ENCODE data around the gene ARHGEF12.

Gene ARHGEF12

GRCh38 chr11:120509346-120510053 lies 173.3 kb downstream of the ARHGEF12 start:
- Histone ChIP-seq H3K27me3 (replicated peaks in 2 of 5; ENCODE audit: control insufficient read depth in 4 of 5, insufficient read depth in 5 of 5, low read length in 4 of 5) (peaks cover 13 to 74% (median 26%) of the 10 kb centered on the region in 5 experiments), H3K4me3 (ENCODE audit: control insufficient read depth in 1 of 7, extremely low read depth in 1 of 7, insufficient read depth in 4 of 7, low read depth in 2 of 7, low read length in 6 of 7) (no peak overlapping the region), H3K27ac (ENCODE audit: insufficient read depth in 1 of 2, low read depth in 1 of 2, low read length in 2 of 2, poor library complexity in 1 of 2, severe bottlenecking in 2 of 2) (no peak overlapping the region), H3K36me3 (ENCODE audit: control insufficient read depth in 4 of 4, insufficient read depth in 4 of 4, low read length in 3 of 4) (no peaks in the 10 kb centered on the region), H3K4me1 (ENCODE audit: control extremely low read depth in 1 of 4, control insufficient read depth in 4 of 4, insufficient read depth in 4 of 4, low read length in 3 of 4) (peaks cover 0 to 2% (median 1%) of the 10 kb centered on the region in 4 experiments), H3K9me3 (ENCODE audit: control extremely low read depth in 1 of 5, control insufficient read depth in 4 of 5, insufficient read depth in 2 of 5, low read depth in 1 of 5, low read length in 4 of 5) (no peaks in the 10 kb centered on the region)
- CTCF ChIA-PET: interaction anchor here (0.7 to 2.6 kb wide), 8 partner anchors 9 to 685 kb away, joined by 3 to 16 read pairs (median 4); no protein-coding TSS in a partner anchor
- POLR2A ChIA-PET: no interaction called here
- no peak for DNase-seq
- 93% methylated on average over 3 of the region's 7 CpGs for WGBS (ENCODE audit: insufficient coverage)

- H3K27ac ChIP-seq (ENCODE audit: insufficient read depth in 1 of 2, low read depth in 1 of 2, low read length in 2 of 2, poor library complexity in 1 of 2, severe bottlenecking in 2 of 2): no peak overlapping the region
- H3K9me3 ChIP-seq (ENCODE audit: control extremely low read depth in 1 of 5, control insufficient read depth in 4 of 5, insufficient read depth in 2 of 5, low read depth in 1 of 5, low read length in 4 of 5): no peaks in the 10 kb centered on the region
- CTCF ChIA-PET: interaction anchor here (0.7 to 2.3 kb wide), 20 partner anchors 10 to 684 kb away, joined by 3 to 16 read pairs (median 4); no protein-coding TSS in a partner anchor
- H3K27me3 ChIP-seq (replicated peaks in 2 of 5; ENCODE audit: control insufficient read depth in 4 of 5, insufficient read depth in 5 of 5, low read length in 4 of 5): peaks cover 14 to 76% (median 32%) of the 10 kb centered on the region in 5 experiments
- H3K4me1 ChIP-seq (ENCODE audit: control extremely low read depth in 1 of 4, control insufficient read depth in 4 of 4, insufficient read depth in 4 of 4, low read length in 3 of 4): peaks cover 0 to 2% (median 1%) of the 10 kb centered on the region in 4 experiments
- 74% methylated on average over 17 of the region's 20 CpGs for WGBS (ENCODE audit: insufficient coverage)
- no peak for DNase-seq
- no peaks in the 10 kb centered on the region for H3K36me3 ChIP-seq (ENCODE audit: control insufficient read depth in 4 of 4, insufficient read depth in 4 of 4, low read length in 3 of 4)
- H3K4me3 ChIP-seq (ENCODE audit: control insufficient read depth in 1 of 7, extremely low read depth in 1 of 7, insufficient read depth in 4 of 7, low read depth in 2 of 7, low read length in 6 of 7): no peak overlapping the region
- POLR2A ChIA-PET: no interaction called here
Measured at GRCh38 chr11:120510406-120511115, 174.3 kb downstream of the ARHGEF12 start.

- Histone ChIP-seq H3K36me3 (ENCODE audit: control insufficient read depth in 4 of 4, insufficient read depth in 4 of 4, low read length in 3 of 4) (no peaks in the 10 kb centered on the region), H3K4me3 (ENCODE audit: control insufficient read depth in 1 of 7, extremely low read depth in 1 of 7, insufficient read depth in 4 of 7, low read depth in 2 of 7, low read length in 6 of 7) (peak within 1 kb of the TSS in 5 of 7 experiments; percentile 34 to 64 (median 44)), H3K4me1 (ENCODE audit: control extremely low read depth in 1 of 4, control insufficient read depth in 4 of 4, insufficient read depth in 4 of 4, low read length in 3 of 4) (peaks cover 0 to 2% (median 1%) of the 10 kb centered on the region in 4 experiments), H3K9me3 (ENCODE audit: control extremely low read depth in 1 of 5, control insufficient read depth in 4 of 5, insufficient read depth in 2 of 5, low read depth in 1 of 5, low read length in 4 of 5) (no peaks in the 10 kb centered on the region), H3K27me3 (replicated peaks in 2 of 5; ENCODE audit: control insufficient read depth in 4 of 5, insufficient read depth in 5 of 5, low read length in 4 of 5) (peaks cover 11 to 77% (median 32%) of the 10 kb centered on the region in 5 experiments), H3K27ac (ENCODE audit: insufficient read depth in 1 of 2, low read depth in 1 of 2, low read length in 2 of 2, poor library complexity in 1 of 2, severe bottlenecking in 2 of 2) (no peak within 1 kb of the TSS)
- ChIA-PET POLR2A (no interaction called here), CTCF (interaction anchor here (1.0 to 2.3 kb wide), 17 partner anchors 10 to 595 kb away, joined by 3 to 16 read pairs (median 4); no protein-coding TSS in a partner anchor)
- peak; percentile 69 to 82 (median 81) for DNase-seq
- under 1% methylated on average over 64 of the region's 95 CpGs for WGBS (ENCODE audit: insufficient coverage)
Measured at GRCh38 chr11:120511116-120511819, 175.1 kb downstream of the ARHGEF12 start, which contains the start of gene GRIK4. Gene GRIK4, plus strand, starts transcription at chr11:120511748. Its CDS starts 148,571 bp downstream, at chr11:120660319.

DNA sequence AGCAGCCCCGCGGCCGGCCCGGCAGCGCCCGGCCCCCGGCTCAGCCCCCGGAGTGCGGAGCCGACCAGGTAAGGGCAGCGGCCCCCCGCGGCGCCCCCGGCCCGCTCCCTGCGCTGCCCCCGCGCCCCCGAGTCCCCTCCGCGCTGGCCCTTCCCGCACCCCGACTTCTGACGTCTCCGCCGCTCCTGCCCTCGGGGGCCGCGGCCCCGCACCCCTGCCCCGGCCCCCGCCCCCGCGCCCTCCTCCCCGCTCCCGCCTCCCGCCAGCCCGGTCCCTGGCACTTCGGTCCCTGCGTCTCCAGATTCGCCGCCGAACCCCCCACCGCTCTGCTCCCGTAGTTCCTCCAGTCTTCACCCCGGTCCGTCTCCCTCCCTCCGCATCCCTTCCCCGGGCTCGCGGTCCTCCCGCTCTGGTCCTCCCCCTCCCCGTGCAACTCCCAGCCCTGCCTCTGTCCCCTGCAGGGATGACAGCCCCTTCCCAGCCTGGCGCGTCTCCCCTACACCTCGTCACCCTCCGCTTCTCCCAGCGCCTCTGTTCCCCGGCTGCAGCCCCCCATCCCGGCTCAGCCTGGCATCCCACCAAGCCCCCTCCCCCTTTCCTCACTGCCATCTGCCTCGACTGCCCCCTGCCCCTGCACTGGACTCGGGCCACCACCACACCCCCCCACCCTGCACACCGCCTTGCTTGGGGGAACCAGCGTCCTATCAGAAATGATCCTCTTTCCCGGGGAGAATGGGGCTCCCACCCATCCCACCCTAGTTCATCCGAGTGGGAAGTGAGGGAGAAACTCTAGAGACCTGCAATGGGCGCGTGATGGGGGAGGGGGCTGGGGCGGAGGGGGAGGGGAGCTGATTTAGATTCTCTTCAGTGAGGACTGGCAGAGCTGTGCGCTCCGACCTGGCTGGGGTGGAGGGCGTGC lies 175.9 kb downstream of the ARHGEF12 start:
- H3K27me3 ChIP-seq (replicated peaks in 2 of 5; ENCODE audit: control insufficient read depth in 4 of 5, insufficient read depth in 5 of 5, low read length in 4 of 5): peaks cover 6 to 80% (median 30%) of the 10 kb centered on the region in 5 experiments
- WGBS (ENCODE audit: insufficient coverage): 4% methylated on average over 39 of the region's 73 CpGs
- POLR2A ChIA-PET: no interaction called here
- no peaks in the 10 kb centered on the region for H3K9me3 ChIP-seq (ENCODE audit: control extremely low read depth in 1 of 5, control insufficient read depth in 4 of 5, insufficient read depth in 2 of 5, low read depth in 1 of 5, low read length in 4 of 5)
- H3K4me1 ChIP-seq (ENCODE audit: control extremely low read depth in 1 of 4, control insufficient read depth in 4 of 4, insufficient read depth in 4 of 4, low read length in 3 of 4): peaks cover 0 to 2% (median 1%) of the 10 kb centered on the region in 4 experiments
- H3K4me3 ChIP-seq (ENCODE audit: control insufficient read depth in 1 of 7, extremely low read depth in 1 of 7, insufficient read depth in 4 of 7, low read depth in 2 of 7, low read length in 6 of 7): peak overlapping the region in 3 of 7 experiments; percentile 23 to 40 (median 28)
- H3K36me3 ChIP-seq (ENCODE audit: control insufficient read depth in 4 of 4, insufficient read depth in 4 of 4, low read length in 3 of 4): no peaks in the 10 kb centered on the region
- no peak for DNase-seq
- H3K27ac ChIP-seq (ENCODE audit: insufficient read depth in 1 of 2, low read depth in 1 of 2, low read length in 2 of 2, poor library complexity in 1 of 2, severe bottlenecking in 2 of 2): no peak overlapping the region
- CTCF ChIA-PET: interaction anchor here (1.2 to 2.3 kb wide), 9 partner anchors 11 to 594 kb away, joined by 3 to 16 read pairs (median 7); no protein-coding TSS in a partner anchor

- no peak overlapping the region for H3K4me3 ChIP-seq (ENCODE audit: control insufficient read depth in 1 of 7, extremely low read depth in 1 of 7, insufficient read depth in 4 of 7, low read depth in 2 of 7, low read length in 6 of 7)
- WGBS (ENCODE audit: insufficient coverage): 84% methylated on average over 19 of the region's 22 CpGs
- no peaks in the 10 kb centered on the region for H3K9me3 ChIP-seq (ENCODE audit: control extremely low read depth in 1 of 5, control insufficient read depth in 4 of 5, insufficient read depth in 2 of 5, low read depth in 1 of 5, low read length in 4 of 5)
- peaks cover 0 to 2% (median 1%) of the 10 kb centered on the region in 4 experiments for H3K4me1 ChIP-seq (ENCODE audit: control extremely low read depth in 1 of 4, control insufficient read depth in 4 of 4, insufficient read depth in 4 of 4, low read length in 3 of 4)
- H3K27ac ChIP-seq (ENCODE audit: insufficient read depth in 1 of 2, low read depth in 1 of 2, low read length in 2 of 2, poor library complexity in 1 of 2, severe bottlenecking in 2 of 2): no peak overlapping the region
- ChIA-PET CTCF (interaction anchor here (0.9 to 2.1 kb wide), 4 partner anchors 10 to 172 kb away, joined by 3 to 8 read pairs (median 4); no protein-coding TSS in a partner anchor), POLR2A (no interaction called here)
- DNase-seq: peak; percentile 19 to 26 (median 20)
- peaks cover 6 to 88% (median 36%) of the 10 kb centered on the region in 5 experiments for H3K27me3 ChIP-seq (replicated peaks in 2 of 5; ENCODE audit: control insufficient read depth in 4 of 5, insufficient read depth in 5 of 5, low read length in 4 of 5)
- no peaks in the 10 kb centered on the region for H3K36me3 ChIP-seq (ENCODE audit: control insufficient read depth in 4 of 4, insufficient read depth in 4 of 4, low read length in 3 of 4)
Measured at GRCh38 chr11:120512739-120513435, 176.7 kb downstream of the ARHGEF12 start.
